Omental fat pad (tissue), 4 donors: Measurements from ENCODE around the gene CNPPD1. TPM values are rescaled to one million over a fixed set of nuclear protein-coding genes. Genes with fewer than 3 reads are reported as not detected.

Experiments used
- ATAC-seq: fragments of 150-250 bp; one replicate; pipeline ENCODE4 v1.9.1; 2016; ENCODE audit warnings: mild to moderate bottlenecking, moderate library complexity; ENCODE audit not compliant: low FRiP score
- DNase-seq: peaks from one replicate; pipeline ENCODE4 v3.0.0-alpha.2; 2019; ENCODE audit warnings: low spot score
- CTCF ChIP-seq, 3 donors: fragments of 450-650 bp; IDR thresholded peaks; one replicate each; pipeline ENCODE4 v1.5.1; 2016 to 2017; ENCODE audit warnings: antibody characterized with exemption in 3 of 3, mild to moderate bottlenecking in 3 of 3, moderate library complexity in 2 of 3
- total RNA-seq, 4 donors: library from RNA; depleted of rRNA; stranded (reverse); fragments of >200 nt; gene quantifications; one replicate each; pipeline ENCODE4 v1.1.0, GENCODE V29; 2016

The CNPPD1 gene
- total RNA-seq, 4 donors from 2014 or later, result 37.0 to 77.2 (median 43.0) TPM

- ATAC-seq, result peak; percentile 38
- no peak for TF ChIP-seq CTCF (IDR thresholded peaks at IDR 0.05)
- DNase-seq, result peak; percentile 30
Observed at GRCh38 chr2:219175928-219176817, 552 bp downstream of the CNPPD1 start.

GRCh38 chr2:219175486-219175885 is 1.2 kb downstream of the CNPPD1 start:
- DNase-seq, result no peak
- no peak for ATAC-seq
- no peak for TF ChIP-seq CTCF (IDR thresholded peaks at IDR 0.05)

- DNase-seq, result no peak
- no peak for TF ChIP-seq CTCF (IDR thresholded peaks at IDR 0.05)
- ATAC-seq, result no peak
Observed at GRCh38 chr2:219174801-219175200, 1.9 kb downstream of the CNPPD1 start.

GRCh38 chr2:219174146-219174545 is 2.6 kb downstream of the CNPPD1 start:
- DNase-seq (no peak), ATAC-seq (no peak)
- no peak for TF ChIP-seq CTCF (IDR thresholded peaks at IDR 0.05)

- DNase-seq, result no peak
Observed at GRCh38 chr2:219173176-219173575, 3.5 kb downstream of the CNPPD1 start.

GRCh38 chr2:219172231-219173154 is 4.2 kb downstream of the CNPPD1 start:
- DNase-seq, result no peak
- TF ChIP-seq CTCF (IDR thresholded peaks at IDR 0.05), result no peak
- ATAC-seq, result no peak

More at GRCh38 chr2:219173176-219173575, 3.5 kb downstream of the CNPPD1 start:
- no peak for TF ChIP-seq CTCF (IDR thresholded peaks at IDR 0.05)
- ATAC-seq, result no peak
